Neural cell (in vitro differentiated cells): ENCODE measurements around the gene KANSL3. TPM values are rescaled to one million over a fixed set of nuclear protein-coding genes. Genes with fewer than 3 reads are reported as not detected.

Source experiments
- H2AFZ ChIP-seq: fragments of 200-600, 300-800 bp; sonication (generic), shearing (Covaris generic); 2 replicates; pipeline ENCODE4 v1.6.0; 2014; ENCODE audit warnings: low read depth, mild to moderate bottlenecking, antibody characterized with exemption, low read length, moderate library complexity
- H3F3A ChIP-seq: fragments of 200-600 bp; shearing (Covaris generic); 2 replicates; pipeline ENCODE4 v1.6.1; 2016; ENCODE audit warnings: mild to moderate bottlenecking, moderate library complexity, mixed read lengths, antibody characterized with exemption, low read length; ENCODE audit not compliant: insufficient read depth, poor library complexity, severe bottlenecking
- H3K27ac ChIP-seq: fragments of 200-600, 300-800 bp; sonication (generic), shearing (Covaris generic); 2 replicates; pipeline ENCODE4 v1.5.1; 2014; ENCODE audit warnings: mild to moderate bottlenecking, low read length, moderate library complexity
- H3K27me3 ChIP-seq: fragments of 300-800, 200-600 bp; sonication (generic), shearing (Covaris generic); 2 replicates; pipeline ENCODE4 v1.6.0; 2014; ENCODE audit warnings: mild to moderate bottlenecking, low read depth, low read length, moderate library complexity; ENCODE audit not compliant: insufficient read depth
- H3K36me3 ChIP-seq: fragments of 300-800, 200-600 bp; sonication (generic), shearing (Covaris generic); 2 replicates; pipeline ENCODE4 v1.5.1; 2014; ENCODE audit warnings: mild to moderate bottlenecking, antibody characterized with exemption, low read length, moderate library complexity; ENCODE audit not compliant: insufficient read depth
- H3K4me2 ChIP-seq: fragments of 300-800, 200-600 bp; sonication (generic), shearing (Covaris generic); 2 replicates; pipeline ENCODE4 v1.6.0; 2014; ENCODE audit warnings: mild to moderate bottlenecking, low read length
- H3K4me3 ChIP-seq: fragments of 300-800, 200-600 bp; sonication (generic), shearing (Covaris generic); 2 replicates; pipeline ENCODE4 v1.5.1; 2014; ENCODE audit warnings: mild to moderate bottlenecking, low read length, moderate library complexity
- H3K79me2 ChIP-seq: fragments of 200-600 bp; shearing (Covaris generic); replicated peaks from 2 replicates; pipeline ENCODE4 v1.6.0; 2014; ENCODE audit warnings: mild to moderate bottlenecking, low read length, moderate library complexity; ENCODE audit not compliant: insufficient read depth
- H3K9ac ChIP-seq: fragments of 300-800, 200-600 bp; sonication (generic), shearing (Covaris generic); 2 replicates; pipeline ENCODE4 v1.6.1; 2016; ENCODE audit warnings: mild to moderate bottlenecking, low read length, mixed read lengths
- H3K9me2 ChIP-seq: fragments of 200-600 bp; shearing (Covaris generic); 2 replicates; pipeline ENCODE4 v1.6.1; 2016; ENCODE audit warnings: mild to moderate bottlenecking, low read length, mixed read lengths; ENCODE audit not compliant: insufficient read depth
- H3K9me3 ChIP-seq: fragments of 200-600, 300-800 bp; sonication (generic), shearing (Covaris generic); 2 replicates; pipeline ENCODE4 v1.6.1; 2016; ENCODE audit warnings: mild to moderate bottlenecking, mixed run types, low read length, moderate library complexity, mixed read lengths
- H4K20me1 ChIP-seq: fragments of 200-600 bp; shearing (Covaris generic); 2 replicates; pipeline ENCODE4 v1.6.1; 2016; ENCODE audit warnings: mild to moderate bottlenecking, mixed run types; ENCODE audit not compliant: insufficient read depth
- EP300 ChIP-seq: fragments of 450-650 bp; conservative IDR thresholded peaks from 2 replicates; pipeline ENCODE4 v1.6.1; 2014; ENCODE audit warnings: antibody characterized with exemption, mild to moderate bottlenecking, moderate library complexity; ENCODE audit not compliant: poor library complexity, severe bottlenecking
- EZH2 ChIP-seq: fragments of 200-600, 300-800 bp; shearing (Covaris generic), sonication (generic); IDR thresholded peaks from 2 replicates; pipeline ENCODE4 v1.6.1; 2014; ENCODE audit warnings: antibody characterized with exemption, low read length, borderline replicate concordance, mild to moderate bottlenecking; ENCODE audit not compliant: insufficient read depth, poor library complexity, severe bottlenecking
- MXI1 ChIP-seq: fragments of 450-650 bp; conservative IDR thresholded peaks from 2 replicates; pipeline ENCODE4 v1.6.1; 2014; ENCODE audit warnings: antibody characterized with exemption, mild to moderate bottlenecking; ENCODE audit not compliant: poor library complexity, severe bottlenecking
- POLR2AphosphoS5 ChIP-seq: IDR thresholded peaks from 2 replicates; pipeline ENCODE4 v1.6.1; 2012
- RAD21 ChIP-seq: fragments of 450-650 bp; conservative IDR thresholded peaks from 2 replicates; pipeline ENCODE4 v1.6.1; 2014; ENCODE audit warnings: antibody characterized with exemption, mild to moderate bottlenecking, moderate library complexity
- SMC3 ChIP-seq: fragments of 450-650 bp; conservative IDR thresholded peaks from 2 replicates; pipeline ENCODE4 v1.6.1; 2014; ENCODE audit warnings: antibody characterized with exemption, mild to moderate bottlenecking, moderate library complexity; ENCODE audit not compliant: poor library complexity
- TAF1 ChIP-seq: IDR thresholded peaks from 2 replicates; pipeline ENCODE4 v1.6.1; 2012; ENCODE audit warnings: low read depth
- polyA plus RNA-seq: library from polyadenylated mRNA; depleted of rRNA; stranded (reverse); fragments of >200 nt; gene quantifications from 2 replicates; pipeline ENCODE4 v1.2.3, GENCODE V29; 2014
- TF ChIP-seq, protein P1 (sequence below): IDR thresholded peaks from 2 replicates; pipeline ENCODE4 v1.6.1; 2012; ENCODE audit warnings: borderline replicate concordance
- TF ChIP-seq, protein P2 (sequence below): fragments of 450-650 bp; IDR thresholded peaks from 2 replicates; pipeline ENCODE4 v1.5.1; 2014; ENCODE audit warnings: antibody characterized with exemption, mild to moderate bottlenecking, moderate library complexity; ENCODE audit not compliant: poor library complexity, severe bottlenecking

Gene KANSL3
- polyA plus RNA-seq, 1 donor from 2014 or later, result 37.7 TPM

DNA sequence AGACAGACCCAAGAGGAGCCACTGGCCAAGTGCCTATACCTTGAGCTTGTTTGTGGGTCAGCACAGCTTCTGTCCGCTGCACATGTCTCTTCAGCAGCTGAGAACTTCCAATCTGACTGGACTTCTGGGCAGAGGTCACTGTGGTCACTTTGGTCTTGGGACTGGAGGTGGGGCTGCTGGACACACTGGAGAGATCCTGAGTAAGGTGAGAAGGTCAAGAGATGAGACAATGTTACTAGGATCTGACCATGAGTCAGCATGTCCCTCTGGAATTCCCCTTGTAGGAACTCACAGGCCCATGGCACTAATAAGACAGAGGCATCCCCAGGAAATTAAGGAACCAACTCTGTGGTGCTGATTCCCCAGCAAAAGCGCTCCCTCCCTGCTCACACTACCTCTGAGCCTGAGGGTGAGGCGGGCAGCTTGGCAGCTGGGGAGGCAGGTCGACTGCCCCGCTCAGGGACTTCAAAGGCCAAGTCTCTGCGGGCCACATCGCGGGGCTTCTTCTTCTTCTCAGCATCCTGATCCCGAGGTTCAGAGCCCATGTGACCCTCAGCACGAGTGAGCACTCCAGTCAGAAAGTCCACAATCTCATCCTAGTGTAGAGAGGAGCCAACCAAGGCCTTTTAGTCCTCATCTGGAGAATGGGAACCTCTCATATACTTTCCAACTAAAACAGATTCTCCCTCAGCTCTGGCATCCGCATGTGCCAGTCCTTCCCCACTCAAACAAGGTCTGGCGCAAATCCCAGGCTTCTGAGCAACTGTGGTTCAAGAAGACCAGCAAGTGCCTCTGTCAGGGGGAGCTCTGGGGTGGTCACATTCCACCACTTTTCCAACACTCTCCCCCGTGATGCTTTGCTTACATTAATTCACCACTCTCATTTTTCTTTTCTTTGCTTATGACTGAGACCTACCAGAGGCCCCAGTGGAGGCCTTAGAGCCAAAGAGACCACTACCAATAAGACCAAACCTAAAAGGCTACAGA lies 29.4 kb downstream of the KANSL3 start:
- Histone ChIP-seq H2AFZ (no peak overlapping the region), H3K79me2 (no peaks in the 10 kb centered on the region), H3F3A (no peaks in the 10 kb centered on the region), H3K9me3 (no peaks in the 10 kb centered on the region), H3K27ac (no peak overlapping the region), H3K9ac (no peak overlapping the region), H4K20me1 (no peaks in the 10 kb centered on the region), H3K4me2 (no peak overlapping the region), H3K4me3 (no peak overlapping the region), H3K36me3 (peaks cover 30% of the 10 kb centered on the region), H3K9me2 (no peaks in the 10 kb centered on the region), H3K27me3 (no peaks in the 10 kb centered on the region)
- TF ChIP-seq EP300 (no peak), EZH2 (no peak), MXI1 (no peak), SMC3 (no peak), RAD21 (no peak), POLR2AphosphoS5 (no peak), TAF1 (no peak)
- TF ChIP-seq, protein P1, sequence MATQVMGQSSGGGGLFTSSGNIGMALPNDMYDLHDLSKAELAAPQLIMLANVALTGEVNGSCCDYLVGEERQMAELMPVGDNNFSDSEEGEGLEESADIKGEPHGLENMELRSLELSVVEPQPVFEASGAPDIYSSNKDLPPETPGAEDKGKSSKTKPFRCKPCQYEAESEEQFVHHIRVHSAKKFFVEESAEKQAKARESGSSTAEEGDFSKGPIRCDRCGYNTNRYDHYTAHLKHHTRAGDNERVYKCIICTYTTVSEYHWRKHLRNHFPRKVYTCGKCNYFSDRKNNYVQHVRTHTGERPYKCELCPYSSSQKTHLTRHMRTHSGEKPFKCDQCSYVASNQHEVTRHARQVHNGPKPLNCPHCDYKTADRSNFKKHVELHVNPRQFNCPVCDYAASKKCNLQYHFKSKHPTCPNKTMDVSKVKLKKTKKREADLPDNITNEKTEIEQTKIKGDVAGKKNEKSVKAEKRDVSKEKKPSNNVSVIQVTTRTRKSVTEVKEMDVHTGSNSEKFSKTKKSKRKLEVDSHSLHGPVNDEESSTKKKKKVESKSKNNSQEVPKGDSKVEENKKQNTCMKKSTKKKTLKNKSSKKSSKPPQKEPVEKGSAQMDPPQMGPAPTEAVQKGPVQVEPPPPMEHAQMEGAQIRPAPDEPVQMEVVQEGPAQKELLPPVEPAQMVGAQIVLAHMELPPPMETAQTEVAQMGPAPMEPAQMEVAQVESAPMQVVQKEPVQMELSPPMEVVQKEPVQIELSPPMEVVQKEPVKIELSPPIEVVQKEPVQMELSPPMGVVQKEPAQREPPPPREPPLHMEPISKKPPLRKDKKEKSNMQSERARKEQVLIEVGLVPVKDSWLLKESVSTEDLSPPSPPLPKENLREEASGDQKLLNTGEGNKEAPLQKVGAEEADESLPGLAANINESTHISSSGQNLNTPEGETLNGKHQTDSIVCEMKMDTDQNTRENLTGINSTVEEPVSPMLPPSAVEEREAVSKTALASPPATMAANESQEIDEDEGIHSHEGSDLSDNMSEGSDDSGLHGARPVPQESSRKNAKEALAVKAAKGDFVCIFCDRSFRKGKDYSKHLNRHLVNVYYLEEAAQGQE, result no peak
- TF ChIP-seq, protein P2, sequence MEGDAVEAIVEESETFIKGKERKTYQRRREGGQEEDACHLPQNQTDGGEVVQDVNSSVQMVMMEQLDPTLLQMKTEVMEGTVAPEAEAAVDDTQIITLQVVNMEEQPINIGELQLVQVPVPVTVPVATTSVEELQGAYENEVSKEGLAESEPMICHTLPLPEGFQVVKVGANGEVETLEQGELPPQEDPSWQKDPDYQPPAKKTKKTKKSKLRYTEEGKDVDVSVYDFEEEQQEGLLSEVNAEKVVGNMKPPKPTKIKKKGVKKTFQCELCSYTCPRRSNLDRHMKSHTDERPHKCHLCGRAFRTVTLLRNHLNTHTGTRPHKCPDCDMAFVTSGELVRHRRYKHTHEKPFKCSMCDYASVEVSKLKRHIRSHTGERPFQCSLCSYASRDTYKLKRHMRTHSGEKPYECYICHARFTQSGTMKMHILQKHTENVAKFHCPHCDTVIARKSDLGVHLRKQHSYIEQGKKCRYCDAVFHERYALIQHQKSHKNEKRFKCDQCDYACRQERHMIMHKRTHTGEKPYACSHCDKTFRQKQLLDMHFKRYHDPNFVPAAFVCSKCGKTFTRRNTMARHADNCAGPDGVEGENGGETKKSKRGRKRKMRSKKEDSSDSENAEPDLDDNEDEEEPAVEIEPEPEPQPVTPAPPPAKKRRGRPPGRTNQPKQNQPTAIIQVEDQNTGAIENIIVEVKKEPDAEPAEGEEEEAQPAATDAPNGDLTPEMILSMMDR, result no peak

- no peaks in the 10 kb centered on the region for H3F3A ChIP-seq
- H3K4me2 ChIP-seq, result no peak overlapping the region
- H3K9ac ChIP-seq, result no peak overlapping the region
- no peaks in the 10 kb centered on the region for H4K20me1 ChIP-seq
- H3K9me2 ChIP-seq, result no peaks in the 10 kb centered on the region
- H3K27ac ChIP-seq, result no peak overlapping the region
- H3K36me3 ChIP-seq, result peaks cover 25% of the 10 kb centered on the region
- H3K4me3 ChIP-seq, result no peak overlapping the region
- no peak overlapping the region for H2AFZ ChIP-seq
- TF ChIP-seq SMC3 (no peak), POLR2AphosphoS5 (no peak), EP300 (no peak), RAD21 (no peak), TAF1 (no peak), EZH2 (no peak), MXI1 (no peak)
- TF ChIP-seq, protein P1, result no peak
- TF ChIP-seq, protein P2, result no peak
- H3K79me2 ChIP-seq, result no peaks in the 10 kb centered on the region
- no peaks in the 10 kb centered on the region for H3K9me3 ChIP-seq
- H3K27me3 ChIP-seq, result no peaks in the 10 kb centered on the region
Observed at GRCh38 chr2:96604104-96604503, 34.0 kb downstream of the KANSL3 start.
